HEK293T (cell line): ENCODE data around the gene PLOD3.
"Not testable (repeated sequence)": the region's sequence is repeated elsewhere in the genome, so short reads cannot be mapped to it uniquely, and the experiment has no call there.

Source experiments
- ARNT ChIP-seq: fragments of 450-650 bp; IDR thresholded peaks from 2 replicates; pipeline ENCODE4 v1.6.1; 2017; ENCODE audit warnings: mild to moderate bottlenecking
- FOXK2 ChIP-seq: fragments of 450-650 bp; IDR thresholded peaks from 2 replicates; pipeline ENCODE4 v1.6.1; 2016; ENCODE audit warnings: mild to moderate bottlenecking
- SP1 ChIP-seq: fragments of 450-650 bp; IDR thresholded peaks from 2 replicates; pipeline ENCODE4 v1.6.1; 2017
- SUZ12 ChIP-seq: fragments of 450-650 bp; IDR thresholded peaks from 2 replicates; pipeline ENCODE4 v1.6.1; 2016; ENCODE audit warnings: mild to moderate bottlenecking

DNA sequence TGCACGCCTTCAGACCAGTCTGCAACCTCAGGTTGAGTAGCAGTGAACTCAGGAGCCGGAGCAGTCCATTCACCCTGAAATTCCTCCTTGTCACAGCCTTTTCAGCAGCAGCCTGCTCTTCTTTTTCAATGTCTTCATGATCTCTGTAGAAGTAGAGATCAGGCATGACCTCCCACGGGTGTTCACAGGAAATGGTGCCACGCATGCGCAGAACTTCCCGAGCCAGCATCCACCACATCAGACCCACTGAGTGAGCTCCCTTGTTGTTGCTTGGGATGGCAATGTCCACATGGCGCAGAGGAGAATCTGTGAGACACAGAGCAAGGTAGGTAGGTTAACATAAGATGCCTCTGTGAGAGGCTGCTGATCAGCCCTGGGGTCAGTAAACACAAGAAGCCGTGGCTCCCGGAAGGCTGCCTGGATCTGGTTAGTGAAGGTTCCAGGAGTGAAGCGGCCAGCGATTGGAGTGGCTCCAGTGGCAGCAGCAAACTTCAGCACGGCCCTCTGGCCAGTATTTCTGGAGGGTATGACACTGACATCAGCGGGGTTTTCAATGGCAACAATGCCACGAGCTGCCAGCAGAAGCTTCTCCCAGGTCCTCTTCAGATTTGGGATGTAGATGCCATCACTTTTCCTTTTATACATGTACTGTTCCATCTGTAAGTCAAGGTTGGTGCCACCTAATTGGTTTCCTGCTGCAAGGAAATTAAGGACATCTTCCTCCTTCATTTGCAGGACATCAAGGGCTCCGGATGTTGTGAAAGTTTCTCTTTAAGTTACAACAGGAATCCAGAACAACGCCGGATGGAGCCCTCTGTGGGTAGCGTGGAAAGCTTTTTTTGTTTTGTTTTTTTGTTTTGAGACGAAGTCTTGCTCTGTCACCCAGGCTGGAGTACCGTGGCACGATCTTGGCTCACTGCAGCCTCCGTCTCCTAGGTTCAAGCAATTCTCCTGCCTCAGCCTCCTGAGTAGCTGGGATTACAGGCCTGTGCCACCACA, 13.3 kb downstream of the PLOD3 start:
- not testable (repeated sequence) for TF ChIP-seq ARNT, SP1, SUZ12, FOXK2
